DMS 273 treated with DMSO at 0.1 percent for 48 hours (cell line): ENCODE data around the gene CENPV.

Experiments used
- DNase-seq: peaks from one replicate; lab custom pipeline; 2025; lab: John Stamatoyannopoulos, UW

The CENPV gene

GRCh38 chr17:16358394-16358793 is 5.1 kb upstream of the CENPV start:
- no peak for DNase-seq

GRCh38 chr17:16354585-16354984 is 1.3 kb upstream of the CENPV start:
- DNase-seq: no peak

- DNase-seq: no peak
These were observed 477 bp downstream of the CENPV start for GRCh38 chr17:16352667-16353316.

GRCh38 chr17:16352303-16352666 is 984 bp downstream of the CENPV start:
- no peak for DNase-seq

GRCh38 chr17:16351831-16352230 is 1.4 kb downstream of the CENPV start:
- no peak for DNase-seq

GRCh38 chr17:16349431-16349830 is 3.8 kb downstream of the CENPV start:
- no peak for DNase-seq

- no peak for DNase-seq
These were observed 4.7 kb downstream of the CENPV start for GRCh38 chr17:16348586-16348985.

GRCh38 chr17:16346721-16347271 is 6.5 kb downstream of the CENPV start:
- DNase-seq: no peak

GRCh38 chr17:16345565-16345964 is 7.7 kb downstream of the CENPV start:
- no peak for DNase-seq

GRCh38 chr17:16343569-16343968 is 9.7 kb downstream of the CENPV start:
- no peak for DNase-seq

- DNase-seq: no peak
These were observed 10.3 kb downstream of the CENPV start for GRCh38 chr17:16342979-16343378.

- DNase-seq: no peak
These were observed 13.3 kb downstream of the CENPV start for GRCh38 chr17:16339959-16340358.

GRCh38 chr17:16339402-16339801 is 13.9 kb downstream of the CENPV start:
- no peak for DNase-seq

GRCh38 chr17:16338391-16338790 is 14.9 kb downstream of the CENPV start:
- no peak for DNase-seq

GRCh38 chr17:16329519-16330271 is 23.6 kb downstream of the CENPV start:
- DNase-seq: no peak

- DNase-seq: no peak
These were observed 24.3 kb downstream of the CENPV start for GRCh38 chr17:16328997-16329396.

- no peak for DNase-seq
These were observed 26.3 kb downstream of the CENPV start for GRCh38 chr17:16327018-16327417.

GRCh38 chr17:16325964-16326363 is 27.3 kb downstream of the CENPV start:
- DNase-seq: no peak

- no peak for DNase-seq
These were observed 30.6 kb downstream of the CENPV start for GRCh38 chr17:16322636-16323035.

GRCh38 chr17:16319969-16320368 is 33.3 kb downstream of the CENPV start:
- no peak for DNase-seq

- DNase-seq: no peak
These were observed 38.4 kb downstream of the CENPV start for GRCh38 chr17:16314859-16315258.

GRCh38 chr17:16314189-16314588 is 39.1 kb downstream of the CENPV start:
- DNase-seq: no peak
